H1 (cell line): ENCODE data around the gene ANXA6. TPM values are rescaled to one million over a fixed set of nuclear protein-coding genes. Genes with fewer than 3 reads are reported as not detected.

ENCODE experiments used
- CTCF ChIA-PET: fragments of 300-600 bp; sonication (Branson Sonifier 250); formaldehyde crosslinking; loops from one replicate; lab custom pipeline; 2021; ENCODE audit not compliant: partially characterized antibody; lab: Charles Lee
- POLR2A ChIA-PET: fragments of 300-600 bp; sonication (Branson Sonifier 250); formaldehyde crosslinking; loops from one replicate; lab custom pipeline; 2021; ENCODE audit warnings: inconsistent platforms; ENCODE audit not compliant: partially characterized antibody; lab: Charles Lee
- DNase-seq, 2 experiments: peaks; one replicate each; pipeline versions ENCODE4 v3.0.0 to v3.0.0-alpha.2; 2010 to 2022; ENCODE audit warnings: low spot score in 2 of 2, low read depth in 1 of 2, mixed read lengths in 1 of 2
- FAIRE-seq: peaks from 2 replicates; lab custom pipeline; 2011; peaks lifted over from hg19 to GRCh38; lab: Jason Lieb, UNC
- H2AFZ ChIP-seq: 2 replicates; pipeline ENCODE4 v1.8.1; 2012; ENCODE audit warnings: low read length, inconsistent platforms
- H2AK5ac ChIP-seq: 2 replicates; pipeline ENCODE4 v1.6.1; 2013; ENCODE audit warnings: low read depth, low read length
- H2BK120ac ChIP-seq: replicated peaks from 2 replicates; pipeline ENCODE3; 2013; ENCODE audit warnings: low read depth, low read length, inconsistent platforms
- H2BK12ac ChIP-seq: 2 replicates; pipeline ENCODE4 v1.6.1; 2013; ENCODE audit warnings: low read depth, low read length
- H2BK15ac ChIP-seq: 2 replicates; pipeline ENCODE4 v1.6.1; 2013; ENCODE audit warnings: low read length
- H2BK20ac ChIP-seq: 2 replicates; pipeline ENCODE4 v1.6.1; 2013; ENCODE audit warnings: low read length
- H2BK5ac ChIP-seq: 2 replicates; pipeline ENCODE4 v1.6.1; 2013; ENCODE audit warnings: low read depth, low read length
- H3K14ac ChIP-seq: 2 replicates; pipeline ENCODE4 v1.6.1; 2013; ENCODE audit warnings: inconsistent platforms; ENCODE audit not compliant: insufficient read length
- H3K18ac ChIP-seq: 2 replicates; pipeline ENCODE4 v1.6.1; 2013; ENCODE audit warnings: low read length; ENCODE audit errors: extremely low read depth
- H3K23ac ChIP-seq: 2 replicates; pipeline ENCODE4 v1.6.1; 2013; ENCODE audit warnings: inconsistent platforms; ENCODE audit not compliant: insufficient read length
- H3K23me2 ChIP-seq: 2 replicates; pipeline ENCODE4 v1.6.1; 2013; ENCODE audit warnings: low read depth, low read length
- H3K27ac ChIP-seq: 2 replicates; pipeline ENCODE4 v1.6.1; 2011; ENCODE audit warnings: low read depth, low read length, inconsistent platforms
- H3K27me3 ChIP-seq, 4 experiments: replicated peaks in 1 of 4; 1 replicate in 1 of 4; 2 replicates in 3 of 4; pipeline versions ENCODE4 v1.6.1 to v1.8.1; 2011 to 2013; ENCODE audit warnings: low read length in 3 of 4, mild to moderate bottlenecking in 3 of 4, inconsistent platforms in 2 of 4, mixed read lengths in 2 of 4, moderate library complexity in 1 of 4; ENCODE audit not compliant: control insufficient read depth in 3 of 4, insufficient read depth in 3 of 4; ENCODE audit errors: extremely low read depth in 1 of 4
- H3K36me3 ChIP-seq, 4 experiments: 2 replicates each; pipeline versions ENCODE4 v1.6.1 to v1.8.1; 2011 to 2013; ENCODE audit warnings: mild to moderate bottlenecking in 4 of 4, low read length in 3 of 4, moderate library complexity in 2 of 4, control low read depth in 1 of 4, inconsistent platforms in 1 of 4; ENCODE audit not compliant: insufficient read depth in 4 of 4, control insufficient read depth in 2 of 4
- H3K4ac ChIP-seq: replicated peaks from 2 replicates; pipeline ENCODE3; 2013; ENCODE audit warnings: low read length, low read depth, mixed read lengths, inconsistent platforms; ENCODE audit not compliant: insufficient read length
- H3K4me1 ChIP-seq, 4 experiments: replicated peaks in 1 of 4; 1 replicate in 1 of 4; 2 replicates in 3 of 4; pipeline versions ENCODE4 v1.6.1 to v1.8.1; 2011 to 2013; ENCODE audit warnings: low read length in 3 of 4, inconsistent platforms in 2 of 4, mixed read lengths in 1 of 4; ENCODE audit not compliant: insufficient read depth in 4 of 4, control insufficient read depth in 3 of 4
- H3K4me2 ChIP-seq, 2 experiments: 2 replicates each; pipeline versions ENCODE4 v1.6.1 to v1.8.1; 2011 to 2013; ENCODE audit warnings: low read depth in 2 of 2, low read length in 2 of 2, control low read depth in 1 of 2, inconsistent platforms in 1 of 2, mild to moderate bottlenecking in 1 of 2; ENCODE audit not compliant: insufficient read depth in 1 of 2
- H3K4me3 ChIP-seq, 4 experiments: fragments of 200-600, 300-600 bp in 1 of 4; sonication (generic), shearing (Covaris generic), sonication (Bioruptor Twin) in 1 of 4; 2 replicates each; pipeline versions ENCODE4 v1.5.1 to v1.8.1; 2011 to 2016; ENCODE audit warnings: low read length in 4 of 4, low read depth in 3 of 4, control low read depth in 2 of 4, inconsistent platforms in 2 of 4, mild to moderate bottlenecking in 2 of 4, mixed read lengths in 1 of 4, moderate library complexity in 1 of 4; ENCODE audit not compliant: insufficient read depth in 2 of 4; ENCODE audit errors: extremely low read depth in 1 of 4
- H3K56ac ChIP-seq: replicated peaks from 2 replicates; pipeline ENCODE3; 2013; ENCODE audit warnings: low read depth, mild to moderate bottlenecking, mixed read lengths, low read length, inconsistent platforms; ENCODE audit not compliant: insufficient read length
- H3K79me1 ChIP-seq: 2 replicates; pipeline ENCODE4 v1.6.1; 2013; ENCODE audit warnings: low read depth, low read length, control low read depth
- H3K79me2 ChIP-seq, 2 experiments: 2 replicates each; pipeline versions ENCODE4 v1.6.1 to v1.8.1; 2012 to 2013; ENCODE audit warnings: low read length in 2 of 2, mild to moderate bottlenecking in 2 of 2, inconsistent platforms in 1 of 2; ENCODE audit not compliant: insufficient read depth in 2 of 2, control insufficient read depth in 1 of 2
- H3K9ac ChIP-seq, 4 experiments: replicated peaks in 1 of 4; 1 replicate in 1 of 4; 2 replicates in 3 of 4; pipeline versions ENCODE4 v1.6.1 to v1.8.1; 2011 to 2013; ENCODE audit warnings: low read depth in 3 of 4, low read length in 3 of 4, control low read depth in 2 of 4, mild to moderate bottlenecking in 2 of 4, moderate library complexity in 2 of 4, inconsistent platforms in 1 of 4; ENCODE audit errors: extremely low read depth in 1 of 4
- H3K9me3 ChIP-seq, 2 experiments: 2 replicates each; pipeline versions ENCODE4 v1.6.1 to v1.8.1; 2012 to 2013; ENCODE audit warnings: mild to moderate bottlenecking in 2 of 2, moderate library complexity in 2 of 2, control low read depth in 1 of 2, inconsistent platforms in 1 of 2, low read depth in 1 of 2, low read length in 1 of 2, mixed read lengths in 1 of 2; ENCODE audit not compliant: insufficient read depth in 2 of 2
- H4K20me1 ChIP-seq, 2 experiments: replicated peaks in 1 of 2; 2 replicates each; pipeline versions ENCODE3 to v1.8.1; 2011 to 2013; ENCODE audit warnings: inconsistent platforms in 2 of 2, low read length in 2 of 2, mild to moderate bottlenecking in 1 of 2; ENCODE audit not compliant: insufficient read depth in 2 of 2, control insufficient read depth in 1 of 2
- H4K5ac ChIP-seq: 2 replicates; pipeline ENCODE4 v1.6.1; 2013; ENCODE audit warnings: low read length, low read depth, mixed read lengths, inconsistent platforms; ENCODE audit not compliant: insufficient read length
- H4K8ac ChIP-seq: 2 replicates; pipeline ENCODE4 v1.8.0; 2013; ENCODE audit warnings: mild to moderate bottlenecking, moderate library complexity, low read length, inconsistent platforms; ENCODE audit not compliant: insufficient read depth; ENCODE audit errors: extremely low read depth
- H4K91ac ChIP-seq: replicated peaks from 2 replicates; pipeline ENCODE3; 2013; ENCODE audit warnings: low read length, mixed read lengths, inconsistent platforms; ENCODE audit not compliant: insufficient read length
- CREB1 ChIP-seq: IDR thresholded peaks from 2 replicates; pipeline ENCODE4 v1.6.1; 2012; ENCODE audit warnings: inconsistent platforms
- EGR1 ChIP-seq: IDR thresholded peaks from 2 replicates; pipeline ENCODE4 v1.6.1; 2011; ENCODE audit warnings: low read depth, low read length, borderline replicate concordance
- HDAC2 ChIP-seq, 2 experiments: fragments of 300-600 bp in 1 of 2; sonication (generic) in 1 of 2; IDR thresholded peaks; 2 replicates each; pipeline ENCODE4 v1.6.1; 2011 to 2012; ENCODE audit warnings: low read depth in 2 of 2, low read length in 2 of 2, mild to moderate bottlenecking in 2 of 2, moderate library complexity in 2 of 2, borderline replicate concordance in 1 of 2, inconsistent platforms in 1 of 2
- RFX5 ChIP-seq: IDR thresholded peaks from 2 replicates; pipeline ENCODE4 v1.6.1; 2011; ENCODE audit warnings: low read depth, low read length, improper control_type of control experiment, borderline replicate concordance
- SIRT6 ChIP-seq: IDR thresholded peaks from one replicate; pipeline ENCODE4 v1.7.1; 2012; ENCODE audit warnings: low read length, inconsistent platforms
- SRF ChIP-seq: IDR thresholded peaks from 2 replicates; pipeline ENCODE4 v1.6.1; 2011; ENCODE audit warnings: mild to moderate bottlenecking, low read depth, low read length, moderate library complexity
- YY1 ChIP-seq: IDR thresholded peaks from 2 replicates; pipeline ENCODE4 v1.6.1; 2011; ENCODE audit warnings: low read depth, mild to moderate bottlenecking, low read length
- WGBS, 2 experiments: shearing (Covaris generic) in 1 of 2; methylation state at CpG; one replicate each; pipeline versions ENCODE4 v1.1.6 to v1.1.7; 2013 to 2015; ENCODE audit warnings: low lambda C conversion rate in 2 of 2, mixed read lengths in 2 of 2, inconsistent platforms in 1 of 2, low coverage in 1 of 2, missing lambda C conversion rate in 1 of 2; ENCODE audit not compliant: insufficient replicate concordance in 2 of 2, insufficient coverage in 1 of 2, insufficient read length in 1 of 2; ENCODE audit errors: extremely low coverage in 1 of 2, missing lambda C conversion rate in 1 of 2; 5-methylcytosine and 5-hydroxymethylcytosine counted together
- polyA plus RNA-seq, 7 experiments: library from polyadenylated mRNA; depleted of rRNA in 3 of 7; stranded (reverse) in 5 of 7; unstranded in 2 of 7; fragments of >200 nt in 5 of 7; fragments of 200-250 nt in 2 of 7; gene quantifications; 1 replicate in 5 of 7; 2 replicates in 1 of 7; 4 replicates in 1 of 7; pipeline versions ENCODE4 v1.2.1 to v1.2.3, GENCODE V29; 2011 to 2013; ENCODE audit warnings: missing spikeins in 2 of 7, mixed read lengths in 2 of 7
- total RNA-seq: library from RNA; stranded (reverse); fragmentation: NEBNext Ultra II Directional; extraction: Animal tissue kit (Norgen Biotek cat#: 25700); gene quantifications from 2 replicates; pipeline ENCODE4 v1.2.1, GENCODE V29; 2021
- TF ChIP-seq, protein P1 (sequence below): IDR thresholded peaks from 2 replicates; pipeline ENCODE4 v1.6.1; 2012; ENCODE audit warnings: low read length, inconsistent platforms
- TF ChIP-seq, protein P2 (sequence below): IDR thresholded peaks from 2 replicates; pipeline ENCODE4 v1.6.1; 2011; ENCODE audit warnings: low read length, improper control_type of control experiment

ANXA6 gene
- total and polyA plus RNA-seq, 2 of the 8 experiments (the other 6 are each of a cell fraction or from before 2014, with no cell fraction given), result 61.3 to 78.6 TPM

DNA sequence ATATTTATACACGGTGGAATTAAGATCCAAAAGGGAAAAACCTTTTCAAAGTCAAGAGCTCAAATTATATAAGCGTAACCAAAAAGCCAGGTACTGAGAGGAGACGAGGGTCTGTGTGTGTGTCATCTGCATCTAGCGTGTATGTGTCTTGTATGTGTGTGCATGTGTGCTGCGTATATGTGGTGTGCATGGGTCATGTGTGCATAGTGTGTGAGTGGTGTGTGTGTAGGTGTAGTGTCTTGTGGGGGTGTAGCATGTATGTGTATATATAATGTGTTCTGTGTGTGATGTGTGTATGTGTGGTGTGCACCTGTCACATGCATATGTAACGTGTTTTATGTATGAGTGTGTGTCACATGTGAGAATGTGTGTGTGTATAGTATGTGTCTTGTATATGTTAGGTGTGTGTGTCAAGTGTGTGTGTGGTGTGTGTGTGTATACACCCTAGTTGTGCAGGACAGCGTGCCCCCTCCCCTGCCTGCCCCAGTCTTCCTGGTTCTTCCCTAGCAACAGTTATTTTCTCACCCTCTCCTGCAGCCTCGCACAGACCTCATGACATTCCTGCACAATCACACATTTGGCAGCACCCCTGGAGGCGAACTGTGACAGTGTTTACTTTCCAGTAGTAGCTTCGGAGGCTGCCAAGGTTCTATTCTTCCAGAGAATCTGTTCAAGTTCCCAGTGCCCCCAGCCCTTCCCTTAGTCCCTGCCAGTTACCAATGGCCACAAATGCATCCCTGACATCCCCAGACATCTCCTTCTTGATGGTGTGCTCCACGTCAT lies 49.6 kb downstream of the ANXA6 start:
- Histone ChIP-seq H2BK12ac (no peak overlapping the region), H3K23ac (no peak overlapping the region), H4K91ac (no peak overlapping the region), H3K4me2 (no peak overlapping the region), H3K36me3 (peaks cover 0 to 15% (median 7%) of the 10 kb centered on the region in 4 experiments; a peak in 5 of 8 replicates), H2BK5ac (no peak overlapping the region), H3K4me1 (no peaks in the 10 kb centered on the region), H3K56ac (no peak overlapping the region), H3K18ac (no peak overlapping the region), H4K8ac (no peak overlapping the region), H2BK20ac (no peak overlapping the region), H3K23me2 (peaks cover 2% of the 10 kb centered on the region; the same call in 1 of the 2 replicates), H3K79me2 (no peaks in the 10 kb centered on the region), H4K5ac (no peak overlapping the region), H3K4me3 (no peak overlapping the region), H3K9me3 (no peaks in the 10 kb centered on the region), H3K9ac (no peak overlapping the region), H3K27me3 (no peaks in the 10 kb centered on the region; a peak in 1 of 7 replicates), H2AFZ (no peak overlapping the region), H3K27ac (no peak overlapping the region), H2AK5ac (no peak overlapping the region), H3K79me1 (no peaks in the 10 kb centered on the region), H3K14ac (no peak overlapping the region), H2BK120ac (no peak overlapping the region), H3K4ac (no peak overlapping the region), H4K20me1 (peaks cover 2 to 4% of the 10 kb centered on the region in 2 experiments), H2BK15ac (no peak overlapping the region)
- DNase-seq, result no peak
- ChIA-PET POLR2A (no interaction called here), CTCF (interaction anchor here (0.7 to 29.9 kb wide), 8 partner anchors 8 to 58 kb away, joined by 3 to 777 read pairs (median 10); no protein-coding TSS in a partner anchor)
- no peak for FAIRE-seq
- WGBS, 2 experiments, result 90% methylated on average over 10 of the region's 11 CpGs; no CpG with 5 or more reads in 1 of the 2 experiments
- TF ChIP-seq RFX5 (no peak), HDAC2 (IDR thresholded peaks at IDR 0.05; ENCODE audit: borderline replicate concordance in 1 of 2, low read depth in 2 of 2, low read length in 2 of 2) (no peak), CREB1 (no peak), YY1 (no peak), EGR1 (no peak), SIRT6 (no peak), SRF (no peak)
- TF ChIP-seq, protein P1, sequence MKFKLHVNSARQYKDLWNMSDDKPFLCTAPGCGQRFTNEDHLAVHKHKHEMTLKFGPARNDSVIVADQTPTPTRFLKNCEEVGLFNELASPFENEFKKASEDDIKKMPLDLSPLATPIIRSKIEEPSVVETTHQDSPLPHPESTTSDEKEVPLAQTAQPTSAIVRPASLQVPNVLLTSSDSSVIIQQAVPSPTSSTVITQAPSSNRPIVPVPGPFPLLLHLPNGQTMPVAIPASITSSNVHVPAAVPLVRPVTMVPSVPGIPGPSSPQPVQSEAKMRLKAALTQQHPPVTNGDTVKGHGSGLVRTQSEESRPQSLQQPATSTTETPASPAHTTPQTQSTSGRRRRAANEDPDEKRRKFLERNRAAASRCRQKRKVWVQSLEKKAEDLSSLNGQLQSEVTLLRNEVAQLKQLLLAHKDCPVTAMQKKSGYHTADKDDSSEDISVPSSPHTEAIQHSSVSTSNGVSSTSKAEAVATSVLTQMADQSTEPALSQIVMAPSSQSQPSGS, result no peak
- TF ChIP-seq, protein P2, sequence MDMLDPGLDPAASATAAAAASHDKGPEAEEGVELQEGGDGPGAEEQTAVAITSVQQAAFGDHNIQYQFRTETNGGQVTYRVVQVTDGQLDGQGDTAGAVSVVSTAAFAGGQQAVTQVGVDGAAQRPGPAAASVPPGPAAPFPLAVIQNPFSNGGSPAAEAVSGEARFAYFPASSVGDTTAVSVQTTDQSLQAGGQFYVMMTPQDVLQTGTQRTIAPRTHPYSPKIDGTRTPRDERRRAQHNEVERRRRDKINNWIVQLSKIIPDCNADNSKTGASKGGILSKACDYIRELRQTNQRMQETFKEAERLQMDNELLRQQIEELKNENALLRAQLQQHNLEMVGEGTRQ, result no peak
